H9 (cell line): ENCODE measurements around the gene SLC16A10. TPM values are rescaled to one million over a fixed set of nuclear protein-coding genes. Genes with fewer than 3 reads are reported as not detected.

Source experiments
- DNase-seq: peaks from one replicate; pipeline ENCODE4 v3.0.0-alpha.2; 2017
- H2AFZ ChIP-seq: one replicate; pipeline ENCODE4 v1.6.1; 2013; ENCODE audit warnings: mild to moderate bottlenecking, low read length, control low read depth, moderate library complexity
- H2AK5ac ChIP-seq: 2 replicates; pipeline ENCODE4 v1.6.1; 2013; ENCODE audit warnings: low read length, control low read depth, mixed read lengths; ENCODE audit not compliant: insufficient read length
- H2BK120ac ChIP-seq: one replicate; pipeline ENCODE4 v1.6.1; 2013; ENCODE audit warnings: low read depth, mild to moderate bottlenecking, low read length, control low read depth, inconsistent platforms; ENCODE audit not compliant: poor library complexity, severe bottlenecking
- H2BK12ac ChIP-seq: 2 replicates; pipeline ENCODE4 v1.6.1; 2013; ENCODE audit warnings: low read length, control low read depth, mixed read lengths, low read depth; ENCODE audit not compliant: insufficient read length
- H2BK15ac ChIP-seq: 2 replicates; pipeline ENCODE4 v1.6.1; 2013; ENCODE audit warnings: low read depth, low read length, control low read depth
- H2BK20ac ChIP-seq: one replicate; pipeline ENCODE4 v1.6.1; 2013; ENCODE audit warnings: low read depth, mild to moderate bottlenecking, low read length, control low read depth, inconsistent platforms; ENCODE audit not compliant: poor library complexity, severe bottlenecking
- H2BK5ac ChIP-seq: 2 replicates; pipeline ENCODE4 v1.6.1; 2013; ENCODE audit warnings: low read length, control low read depth, mixed read lengths; ENCODE audit not compliant: insufficient read length
- H3K14ac ChIP-seq: 2 replicates; pipeline ENCODE4 v1.6.1; 2013; ENCODE audit warnings: low read length, control low read depth; ENCODE audit not compliant: insufficient read depth
- H3K18ac ChIP-seq: 2 replicates; pipeline ENCODE4 v1.6.1; 2013; ENCODE audit warnings: low read depth, mild to moderate bottlenecking, mixed read lengths, low read length, control low read depth; ENCODE audit not compliant: insufficient read length
- H3K23ac ChIP-seq: 2 replicates; pipeline ENCODE4 v1.6.1; 2013; ENCODE audit warnings: low read length, control low read depth, mixed read lengths, low read depth; ENCODE audit not compliant: insufficient read length
- H3K23me2 ChIP-seq: 2 replicates; pipeline ENCODE4 v1.6.1; 2013; ENCODE audit warnings: low read depth, mild to moderate bottlenecking, mixed read lengths, low read length, control low read depth; ENCODE audit not compliant: insufficient read length, poor library complexity, severe bottlenecking
- H3K27ac ChIP-seq: 2 replicates; pipeline ENCODE4 v1.5.1; 2013; ENCODE audit warnings: low read length, control low read depth, mixed read lengths, low read depth; ENCODE audit not compliant: insufficient read length
- H3K27me3 ChIP-seq: 2 replicates; pipeline ENCODE4 v1.6.1; 2013; ENCODE audit warnings: low read length, control low read depth, inconsistent platforms; ENCODE audit not compliant: insufficient read depth
- H3K4ac ChIP-seq: 2 replicates; pipeline ENCODE4 v1.6.1; 2013; ENCODE audit warnings: low read depth, mild to moderate bottlenecking, control low read depth, inconsistent platforms, low read length, moderate library complexity
- H3K4me1 ChIP-seq: 2 replicates; pipeline ENCODE4 v1.6.1; 2013; ENCODE audit warnings: low read length, control low read depth, inconsistent platforms; ENCODE audit not compliant: insufficient read depth
- H3K4me2 ChIP-seq: 2 replicates; pipeline ENCODE4 v1.6.1; 2013; ENCODE audit warnings: low read length, control low read depth, mixed read lengths; ENCODE audit not compliant: insufficient read length, insufficient read depth
- H3K56ac ChIP-seq: 2 replicates; pipeline ENCODE4 v1.6.1; 2013; ENCODE audit warnings: low read depth, mild to moderate bottlenecking, mixed read lengths, low read length, control low read depth; ENCODE audit not compliant: insufficient read length
- H3K79me1 ChIP-seq: 2 replicates; pipeline ENCODE4 v1.6.1; 2013; ENCODE audit warnings: low read depth, mild to moderate bottlenecking, moderate library complexity, low read length, control low read depth, inconsistent platforms; ENCODE audit not compliant: insufficient read depth, poor library complexity, severe bottlenecking
- H3K79me2 ChIP-seq: 2 replicates; pipeline ENCODE4 v1.6.1; 2013; ENCODE audit warnings: low read length, control low read depth, inconsistent platforms; ENCODE audit not compliant: insufficient read depth
- H3K9ac ChIP-seq: 2 replicates; pipeline ENCODE4 v1.6.1; 2013; ENCODE audit warnings: low read length, control low read depth, mixed read lengths; ENCODE audit not compliant: insufficient read length; ENCODE audit errors: extremely low read depth
- H3K9me3 ChIP-seq: one replicate; pipeline ENCODE4 v1.6.1; 2013; ENCODE audit warnings: low read depth, low read length, inconsistent platforms; ENCODE audit not compliant: control insufficient read depth
- H3T11ph ChIP-seq: one replicate; pipeline ENCODE4 v1.6.1; 2013; ENCODE audit warnings: mild to moderate bottlenecking, low read length, control low read depth, inconsistent platforms
- H4K20me1 ChIP-seq: one replicate; pipeline ENCODE4 v1.6.1; 2013; ENCODE audit not compliant: control insufficient read depth, insufficient read length, insufficient read depth
- H4K5ac ChIP-seq: 2 replicates; pipeline ENCODE4 v1.6.1; 2013; ENCODE audit warnings: low read depth, mild to moderate bottlenecking, mixed read lengths, low read length, control low read depth; ENCODE audit not compliant: insufficient read length
- H4K8ac ChIP-seq: replicated peaks from 2 replicates; pipeline ENCODE4 v1.6.1; 2013; ENCODE audit warnings: low read length, control low read depth, mixed read lengths, low read depth; ENCODE audit not compliant: insufficient read length
- H4K91ac ChIP-seq: 2 replicates; pipeline ENCODE4 v1.6.1; 2013; ENCODE audit warnings: low read depth, mild to moderate bottlenecking, moderate library complexity, mixed read lengths, low read length, control low read depth; ENCODE audit not compliant: insufficient read length
- H3K27ac Mint-ChIP-seq, 3 experiments: 2 replicates in 2 of 3; 3 replicates in 1 of 3; pipeline ENCODE4 v1.8.0; 2020 to 2021; ENCODE audit warnings: mixed read lengths in 3 of 3, mild to moderate bottlenecking in 1 of 3, moderate library complexity in 1 of 3
- H3K27me3 Mint-ChIP-seq: 2 replicates; pipeline ENCODE4 v1.8.0; 2021; ENCODE audit warnings: low read depth, mild to moderate bottlenecking, moderate library complexity, mixed read lengths
- H3K36me3 Mint-ChIP-seq, 3 experiments: 2 replicates in 2 of 3; 3 replicates in 1 of 3; pipeline ENCODE4 v1.8.0; 2020 to 2021; ENCODE audit warnings: low read depth in 3 of 3, mixed read lengths in 3 of 3; ENCODE audit not compliant: insufficient read depth in 1 of 3
- H3K4me1 Mint-ChIP-seq, 2 experiments: 2 replicates each; pipeline ENCODE4 v1.8.0; 2020; ENCODE audit warnings: mixed read lengths in 2 of 2
- H3K4me3 Mint-ChIP-seq, 2 experiments: 2 replicates in 1 of 2; 3 replicates in 1 of 2; pipeline ENCODE4 v1.8.0; 2020 to 2021; ENCODE audit warnings: mild to moderate bottlenecking in 2 of 2, mixed read lengths in 2 of 2, moderate library complexity in 1 of 2
- H3K9me3 Mint-ChIP-seq, 2 experiments: 2 replicates in 1 of 2; 3 replicates in 1 of 2; pipeline ENCODE4 v1.8.0; 2020; ENCODE audit warnings: mild to moderate bottlenecking in 2 of 2, mixed read lengths in 2 of 2, moderate library complexity in 1 of 2
- total RNA-seq: library from RNA; stranded (reverse); gene quantifications from 2 replicates; pipeline ENCODE4 v1.2.1, GENCODE V29; 2021
- TF ChIP-seq, protein P1 (sequence below): fragments of 200-600 bp; sonication (generic); conservative IDR thresholded peaks from 3 replicates; pipeline ENCODE4 v1.8.0; 2021; ENCODE audit warnings: antibody characterized with exemption, mild to moderate bottlenecking

Gene SLC16A10
- total RNA-seq, 1 experiment from 2014 or later: 11.4 TPM

DNA sequence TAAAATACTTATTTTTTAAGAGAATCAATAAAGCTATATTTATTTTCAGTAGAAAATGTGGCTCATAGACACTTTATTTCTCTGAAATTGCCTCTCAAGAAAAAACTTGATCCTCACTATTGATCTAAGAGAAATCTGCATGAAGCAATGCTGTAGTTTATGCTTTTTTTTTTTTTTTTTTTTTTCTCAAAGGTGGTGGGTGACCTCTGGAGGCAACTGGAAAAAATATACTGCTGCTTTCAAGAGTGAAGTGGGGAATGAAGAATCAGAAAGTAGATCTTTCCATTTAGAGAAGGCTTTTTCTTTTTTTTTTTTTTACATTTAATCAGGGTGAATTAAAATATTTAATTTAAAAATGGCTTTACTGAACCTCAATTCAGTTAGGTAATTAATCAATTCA is 169.3 kb downstream of the SLC16A10 start:
- no peak overlapping the region for H2AK5ac ChIP-seq
- no peak overlapping the region for H3K4ac ChIP-seq
- no peak overlapping the region for H3T11ph ChIP-seq
- no peaks in the 10 kb centered on the region for H3K27me3 Mint-ChIP-seq
- no peak overlapping the region for H4K5ac ChIP-seq
- H3K4me3 Mint-ChIP-seq: no peak overlapping the region
- H3K18ac ChIP-seq: no peak overlapping the region
- H2BK15ac ChIP-seq: no peak overlapping the region
- peaks cover 2% of the 10 kb centered on the region for H3K79me1 ChIP-seq
- no peaks in the 10 kb centered on the region for H3K36me3 Mint-ChIP-seq
- H3K9me3 ChIP-seq: no peaks in the 10 kb centered on the region
- TF ChIP-seq, protein P1, sequence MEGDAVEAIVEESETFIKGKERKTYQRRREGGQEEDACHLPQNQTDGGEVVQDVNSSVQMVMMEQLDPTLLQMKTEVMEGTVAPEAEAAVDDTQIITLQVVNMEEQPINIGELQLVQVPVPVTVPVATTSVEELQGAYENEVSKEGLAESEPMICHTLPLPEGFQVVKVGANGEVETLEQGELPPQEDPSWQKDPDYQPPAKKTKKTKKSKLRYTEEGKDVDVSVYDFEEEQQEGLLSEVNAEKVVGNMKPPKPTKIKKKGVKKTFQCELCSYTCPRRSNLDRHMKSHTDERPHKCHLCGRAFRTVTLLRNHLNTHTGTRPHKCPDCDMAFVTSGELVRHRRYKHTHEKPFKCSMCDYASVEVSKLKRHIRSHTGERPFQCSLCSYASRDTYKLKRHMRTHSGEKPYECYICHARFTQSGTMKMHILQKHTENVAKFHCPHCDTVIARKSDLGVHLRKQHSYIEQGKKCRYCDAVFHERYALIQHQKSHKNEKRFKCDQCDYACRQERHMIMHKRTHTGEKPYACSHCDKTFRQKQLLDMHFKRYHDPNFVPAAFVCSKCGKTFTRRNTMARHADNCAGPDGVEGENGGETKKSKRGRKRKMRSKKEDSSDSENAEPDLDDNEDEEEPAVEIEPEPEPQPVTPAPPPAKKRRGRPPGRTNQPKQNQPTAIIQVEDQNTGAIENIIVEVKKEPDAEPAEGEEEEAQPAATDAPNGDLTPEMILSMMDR: no peak; the same call in 2 of the 3 replicates
- no peak overlapping the region for H2BK20ac ChIP-seq
- H3K4me2 ChIP-seq: no peak overlapping the region
- no peak overlapping the region for H3K9ac ChIP-seq
- no peak overlapping the region for H2BK120ac ChIP-seq
- H3K23ac ChIP-seq: no peak overlapping the region
- H3K27me3 ChIP-seq: no peaks in the 10 kb centered on the region
- no peak overlapping the region for H4K8ac ChIP-seq
- no peaks in the 10 kb centered on the region for H3K79me2 ChIP-seq
- H2BK12ac ChIP-seq: no peak overlapping the region
- H3K9me3 Mint-ChIP-seq: no peaks in the 10 kb centered on the region
- no peak overlapping the region for H2AFZ ChIP-seq
- no peak overlapping the region for H3K27ac ChIP-seq
- no peak for DNase-seq
- no peak overlapping the region for H4K91ac ChIP-seq
- H3K14ac ChIP-seq: no peak overlapping the region
- H3K56ac ChIP-seq: no peak overlapping the region
- H3K27ac Mint-ChIP-seq: no peak overlapping the region
- peaks cover 3% of the 10 kb centered on the region; the same call in 1 of the 2 replicates for H3K4me1 ChIP-seq
- peaks cover 3% of the 10 kb centered on the region for H3K23me2 ChIP-seq
- H2BK5ac ChIP-seq: no peak overlapping the region
- H3K4me1 Mint-ChIP-seq: peaks cover 62 to 63% of the 10 kb centered on the region in 2 experiments
- H4K20me1 ChIP-seq: no peaks in the 10 kb centered on the region
